ENCODE results near the gene MGAT5. TPM values are rescaled to one million over a fixed set of nuclear protein-coding genes. Genes with fewer than 3 reads are reported as not detected.
"Not testable (repeated sequence)": the region's sequence is repeated elsewhere in the genome, so short reads cannot be mapped to it uniquely, and the experiment has no call there.

Gene MGAT5
- total RNA-seq, 2 experiments from 2014 or later, result 45.3 to 52.3 TPM

- CTCF ChIA-PET, result no interaction called here
- POLR2A ChIA-PET, result no interaction called here
Observed at GRCh38 chr2:134461511-134461910, 207.6 kb downstream of the MGAT5 start.

- ChIA-PET CTCF (no interaction called here), POLR2A (no interaction called here)
Observed at GRCh38 chr2:134462275-134462674, 208.4 kb downstream of the MGAT5 start.

- ChIA-PET CTCF (interaction anchor here (1.0 kb wide), 1 partner anchor 12 kb away, joined by 4 read pairs; no protein-coding TSS in a partner anchor), POLR2A (no interaction called here)
Observed at GRCh38 chr2:134462791-134463698, 209.2 kb downstream of the MGAT5 start.

- CTCF ChIA-PET, result interaction anchor here (0.9 to 1.0 kb wide), 2 partner anchors 12 to 13 kb away, joined by 3 to 4 read pairs; no protein-coding TSS in a partner anchor
- POLR2A ChIA-PET, result no interaction called here
Observed at GRCh38 chr2:134463699-134464022, 209.8 kb downstream of the MGAT5 start.

- ChIA-PET POLR2A (no interaction called here), CTCF (interaction anchor here (0.7 kb wide), 1 partner anchor 27 kb away, joined by 3 read pairs; no protein-coding TSS in a partner anchor)
Observed at GRCh38 chr2:134465228-134466105, 211.6 kb downstream of the MGAT5 start.

- ChIA-PET CTCF (no interaction called here), POLR2A (no interaction called here)
Observed at GRCh38 chr2:134466141-134466540, 212.3 kb downstream of the MGAT5 start.

- ChIA-PET CTCF (no interaction called here), POLR2A (no interaction called here)
Observed at GRCh38 chr2:134468164-134468563, 214.3 kb downstream of the MGAT5 start.

- CTCF ChIA-PET, result interaction anchor here (0.6 kb wide), 1 partner anchor 216 kb away, joined by 5 read pairs; no protein-coding TSS in a partner anchor
- POLR2A ChIA-PET, result no interaction called here
Observed at GRCh38 chr2:134468776-134469175, 214.9 kb downstream of the MGAT5 start.

GRCh38 chr2:134469516-134470115, 215.7 kb downstream of the MGAT5 start:
- CTCF ChIA-PET, result interaction anchor here (0.6 kb wide), 1 partner anchor 215 kb away, joined by 5 read pairs; no protein-coding TSS in a partner anchor
- POLR2A ChIA-PET, result no interaction called here

- ChIA-PET CTCF (no interaction called here), POLR2A (interaction anchor here (0.5 to 0.6 kb wide), 2 partner anchors 51 to 519 kb away, joined by 3 to 6 read pairs; no protein-coding TSS in a partner anchor)
Observed at GRCh38 chr2:134470561-134471168, 216.8 kb downstream of the MGAT5 start.

- CTCF ChIA-PET, result not testable (repeated sequence)
Observed at GRCh38 chr2:134476982-134477381, 223.1 kb downstream of the MGAT5 start.

GRCh38 chr2:134479696-134480330, 225.9 kb downstream of the MGAT5 start:
- POLR2A ChIA-PET, result no interaction called here
- CTCF ChIA-PET, result no interaction called here

More at GRCh38 chr2:134476982-134477381, 223.1 kb downstream of the MGAT5 start:
- POLR2A ChIA-PET, result not testable (repeated sequence)

GRCh38 chr2:134482131-134482723, 228.4 kb downstream of the MGAT5 start:
- ChIA-PET CTCF (no interaction called here), POLR2A (no interaction called here)

- CTCF ChIA-PET, result interaction anchor here (0.7 kb wide), 1 partner anchor 723 kb away, joined by 3 read pairs; no protein-coding TSS in a partner anchor
- POLR2A ChIA-PET, result no interaction called here
Observed at GRCh38 chr2:134482766-134483340, 229.0 kb downstream of the MGAT5 start.

- POLR2A ChIA-PET, result no interaction called here
- CTCF ChIA-PET, result interaction anchor here (0.5 kb wide), 1 partner anchor 9 kb away, joined by 3 read pairs; no protein-coding TSS in a partner anchor
Observed at GRCh38 chr2:134489732-134490384, 236.0 kb downstream of the MGAT5 start.

- CTCF ChIA-PET, result no interaction called here
- POLR2A ChIA-PET, result no interaction called here
Observed at GRCh38 chr2:134490559-134490958, 236.7 kb downstream of the MGAT5 start.

- ChIA-PET CTCF (no interaction called here), POLR2A (no interaction called here)
Observed at GRCh38 chr2:134491022-134491421, 237.2 kb downstream of the MGAT5 start.

Measured in activated CD8-positive, alpha-beta memory T cell treated with anti-CD3 and anti-CD28 coated beads for 36 hours (primary cell).